Inflammatory macrophage treated with lipopolysaccharide for 4 hours (primary cell): Measurements from ENCODE around the gene MYB.
"Not testable (repeated sequence)": the region's sequence is repeated elsewhere in the genome, so short reads cannot be mapped to it uniquely, and the experiment has no call there.

Experiments
- DNase-seq: peaks from one replicate; pipeline ENCODE4 v3.0.0-alpha.2; 2020

Gene MYB

GRCh38 chr6:135180542-135181332 is at the start of gene MYB:
Gene MYB, plus strand, starts transcription at chr6:135181308. Its CDS starts 206 bp downstream, at chr6:135181514.
- peak; percentile 71 for DNase-seq

GRCh38 chr6:135132776-135133175 is 48.3 kb upstream of the MYB start:
- DNase-seq: no peak

GRCh38 chr6:135135835-135136234 is 45.3 kb upstream of the MYB start:
- no peak for DNase-seq

- no peak for DNase-seq
Observed at GRCh38 chr6:135137826-135138225, 43.3 kb upstream of the MYB start.

GRCh38 chr6:135141182-135141581 is 39.9 kb upstream of the MYB start:
- no peak for DNase-seq

- DNase-seq: peak; percentile 22
Observed at GRCh38 chr6:135141728-135142127, 39.4 kb upstream of the MYB start.

GRCh38 chr6:135142232-135142631 is 38.9 kb upstream of the MYB start:
- DNase-seq: not testable (repeated sequence)

- DNase-seq: no peak
Observed at GRCh38 chr6:135144673-135145062, 36.4 kb upstream of the MYB start.

- DNase-seq: peak; percentile 77
Observed at GRCh38 chr6:135145063-135145800, 35.9 kb upstream of the MYB start.

GRCh38 chr6:135146162-135146934 is 34.8 kb upstream of the MYB start:
- DNase-seq: no peak

- DNase-seq: no peak
Observed at GRCh38 chr6:135147637-135148592, 33.2 kb upstream of the MYB start.

GRCh38 chr6:135148889-135149288 is 32.2 kb upstream of the MYB start:
- no peak for DNase-seq

- no peak for DNase-seq
Observed at GRCh38 chr6:135149376-135149775, 31.7 kb upstream of the MYB start.

- DNase-seq: not testable (repeated sequence)
Observed at GRCh38 chr6:135150481-135150880, 30.6 kb upstream of the MYB start.

GRCh38 chr6:135154125-135154524 is 27.0 kb upstream of the MYB start:
- not testable (repeated sequence) for DNase-seq

GRCh38 chr6:135158397-135158796 is 22.7 kb upstream of the MYB start:
- no peak for DNase-seq

GRCh38 chr6:135159531-135159930 is 21.6 kb upstream of the MYB start:
- no peak for DNase-seq

- DNase-seq: no peak
Observed at GRCh38 chr6:135161411-135162395, 19.4 kb upstream of the MYB start.

- peak; percentile 33 for DNase-seq
Observed at GRCh38 chr6:135162678-135163439, 18.2 kb upstream of the MYB start.

- no peak for DNase-seq
Observed at GRCh38 chr6:135163440-135163738, 17.7 kb upstream of the MYB start.
